Naive thymus-derived CD8-positive, alpha-beta T cell (primary cell): ENCODE measurements around the gene PSMB5. TPM values are rescaled to one million over a fixed set of nuclear protein-coding genes. Genes with fewer than 3 reads are reported as not detected.

Experiments
- ATAC-seq, 2 donors: fragments of 150-1000 bp; cut with Tn5 transposase in 1 of 2; sonication (Bioruptor Pico), chemical (Tn5 transposase) in 1 of 2; 1 replicate in 1 of 2; 2 replicates in 1 of 2; pipeline ENCODE4 v1.10.0; 2021; ENCODE audit warnings: mild to moderate bottlenecking in 2 of 2, moderate library complexity in 2 of 2
- POLR2A ChIA-PET: fragments of 350-600 bp; sonication (Branson Sonifier 250); formaldehyde crosslinking; loops from one replicate; lab custom pipeline; 2021; ENCODE audit warnings: antibody characterized with exemption; lab: Charles Lee
- DNase-seq, 10 donors: peaks; one replicate each; pipeline versions ENCODE4 v3.0.0 to v3.0.0-alpha.2; 2020 to 2022
- H3K27ac Mint-ChIP-seq, 10 donors: one replicate each; pipeline ENCODE4 v1.8.0; 2020 to 2022; ENCODE audit warnings: mild to moderate bottlenecking in 10 of 10, mixed read lengths in 10 of 10, moderate library complexity in 4 of 10, inconsistent platforms in 1 of 10
- H3K27me3 Mint-ChIP-seq, 5 donors: one replicate each; pipeline ENCODE4 v1.8.0; 2021 to 2022; ENCODE audit warnings: mixed read lengths in 5 of 5
- H3K36me3 Mint-ChIP-seq, 3 donors: one replicate each; pipeline ENCODE4 v1.8.0; 2020 to 2022; ENCODE audit warnings: mixed read lengths in 3 of 3, mild to moderate bottlenecking in 2 of 3, inconsistent platforms in 1 of 3
- H3K4me1 Mint-ChIP-seq, 4 donors: one replicate each; pipeline ENCODE4 v1.8.0; 2021 to 2022; ENCODE audit warnings: mixed read lengths in 4 of 4
- H3K4me3 Mint-ChIP-seq, 10 donors: one replicate each; pipeline ENCODE4 v1.8.0; 2020 to 2022; ENCODE audit warnings: mild to moderate bottlenecking in 10 of 10, mixed read lengths in 10 of 10, moderate library complexity in 6 of 10, inconsistent platforms in 1 of 10
- H3K9me3 Mint-ChIP-seq, 9 donors: one replicate each; pipeline ENCODE4 v1.8.0; 2020 to 2022; ENCODE audit warnings: mixed read lengths in 9 of 9, mild to moderate bottlenecking in 3 of 9, inconsistent platforms in 1 of 9, moderate library complexity in 1 of 9
- polyA plus RNA-seq, 3 donors: library from polyadenylated mRNA; unstranded; fragments of 300-500 nt; fragmentation: Illumina TruSeq; gene quantifications; one replicate each; pipeline ENCODE4 v1.2.3, GENCODE V29; 2021
- total RNA-seq, 8 experiments: library from RNA in 2 of 8; stranded (reverse) in 2 of 8; gene quantifications; one replicate each; pipeline ENCODE4 v1.2.3 and lab custom pipeline; 2021 to 2026

The PSMB5 gene
- total and polyA plus RNA-seq, 5 experiments from 2014 or later: 30.2 to 49.7 (median 35.8) TPM

- H3K4me1 Mint-ChIP-seq: peaks cover 0 to 3% (median under 1%) of the 10 kb centered on the region in 4 donors
- ATAC-seq (no peak), DNase-seq (no peak)
- POLR2A ChIA-PET: interaction anchor here (0.5 to 2.9 kb wide), 7 partner anchors 11 to 62 kb away, joined by 3 to 25 read pairs (median 7); no protein-coding TSS in a partner anchor
- no peaks in the 10 kb centered on the region for H3K27me3 Mint-ChIP-seq
- H3K4me3 Mint-ChIP-seq: no peak overlapping the region
- H3K9me3 Mint-ChIP-seq: no peaks in the 10 kb centered on the region
- H3K36me3 Mint-ChIP-seq: peaks cover 0 to 11% (median 0%) of the 10 kb centered on the region in 3 donors
- H3K27ac Mint-ChIP-seq: no peak overlapping the region
Measured at GRCh38 chr14:22995889-22996625, 38.6 kb downstream of the PSMB5 start.

- DNase-seq (peak in 5 of 10 donors; percentile 37 to 70 (median 55)), ATAC-seq (peak; percentile 88 to 96)
- Mint-ChIP-seq H3K4me1 (peaks cover 0 to 3% (median under 1%) of the 10 kb centered on the region in 4 donors), H3K4me3 (no peak overlapping the region), H3K27me3 (no peaks in the 10 kb centered on the region), H3K36me3 (peaks cover 0 to 21% (median 2%) of the 10 kb centered on the region in 3 donors), H3K27ac (peak overlapping the region in 1 of 10 donors; percentile 9), H3K9me3 (no peaks in the 10 kb centered on the region)
- POLR2A ChIA-PET: interaction anchor here (0.6 to 2.9 kb wide), 10 partner anchors 10 to 1108 kb away, joined by 3 to 25 read pairs (median 6); partner anchors contain the start of gene ACIN1
Measured at GRCh38 chr14:22994762-22995275, 39.9 kb downstream of the PSMB5 start.

DNA sequence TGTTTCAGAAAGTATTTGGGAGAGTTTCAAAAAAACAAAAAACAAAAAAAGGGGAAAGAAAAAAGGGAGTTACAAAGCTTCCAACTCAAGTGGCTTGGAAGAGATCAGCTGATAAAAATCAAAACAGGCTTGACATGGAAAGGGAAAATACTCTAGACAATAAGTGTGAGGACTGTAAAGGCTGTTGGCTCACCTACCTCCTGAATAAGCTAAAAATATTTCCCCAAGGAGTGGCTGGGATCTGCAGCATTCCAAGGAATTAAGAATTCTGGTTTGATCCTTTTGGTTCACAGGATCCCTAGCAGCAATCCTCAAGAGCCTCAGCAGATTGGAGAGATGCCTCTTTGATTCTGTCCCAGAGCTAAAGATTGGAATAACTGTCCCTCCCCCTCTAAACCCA is 41.2 kb downstream of the PSMB5 start:
- Mint-ChIP-seq H3K27ac (no peak overlapping the region), H3K36me3 (peaks cover 0 to 34% (median 8%) of the 10 kb centered on the region in 3 donors)
- ATAC-seq: no peak

DNA sequence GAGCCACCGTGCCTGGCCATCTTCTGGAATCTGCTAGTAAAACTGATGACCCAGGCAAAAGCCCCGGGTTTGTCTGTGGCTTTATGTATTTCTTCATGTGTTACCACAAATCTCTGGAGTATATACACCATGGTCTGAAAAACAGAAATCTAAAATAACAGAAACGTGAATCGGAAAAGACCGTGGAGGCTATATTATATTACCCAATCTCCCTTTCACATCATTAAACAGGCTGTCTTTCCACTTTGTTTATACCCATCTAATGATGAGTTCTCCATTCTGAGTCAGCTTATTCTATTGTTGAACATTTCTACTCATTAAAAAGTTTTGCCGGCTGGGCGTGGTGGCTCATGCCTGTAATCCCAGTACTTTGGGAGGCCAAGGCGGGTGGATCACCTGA is 42.8 kb downstream of the PSMB5 start:
- Mint-ChIP-seq H3K9me3 (no peaks in the 10 kb centered on the region), H3K36me3 (peaks cover 0 to 39% (median 8%) of the 10 kb centered on the region in 3 donors), H3K27me3 (no peaks in the 10 kb centered on the region), H3K4me3 (no peak overlapping the region), H3K27ac (no peak overlapping the region), H3K4me1 (peaks cover 0 to 3% (median under 1%) of the 10 kb centered on the region in 4 donors)
- no peak for ATAC-seq
- DNase-seq: no peak
- POLR2A ChIA-PET: interaction anchor here (0.6 kb wide), 1 partner anchor 49 kb away, joined by 4 read pairs; no protein-coding TSS in a partner anchor

More for the DNA sequence above, 41.2 kb downstream of the PSMB5 start:
- POLR2A ChIA-PET: interaction anchor here (1.3 kb wide), 1 partner anchor 65 kb away, joined by 5 read pairs; the partner anchor contains the start of gene CDH24
- no peak for DNase-seq
- Mint-ChIP-seq H3K9me3 (no peaks in the 10 kb centered on the region), H3K4me1 (peaks cover 0 to 3% (median under 1%) of the 10 kb centered on the region in 4 donors), H3K27me3 (no peaks in the 10 kb centered on the region), H3K4me3 (no peak overlapping the region)

GRCh38 chr14:22987291-22987690 is 47.4 kb downstream of the PSMB5 start:
- Mint-ChIP-seq H3K27me3 (no peaks in the 10 kb centered on the region), H3K4me1 (peaks cover 0 to 2% (median 0%) of the 10 kb centered on the region in 4 donors), H3K4me3 (no peak overlapping the region), H3K9me3 (no peaks in the 10 kb centered on the region), H3K27ac (no peak overlapping the region), H3K36me3 (peaks cover 0 to 35% (median 8%) of the 10 kb centered on the region in 3 donors)
- POLR2A ChIA-PET: interaction anchor here (1.4 to 2.9 kb wide), 3 partner anchors 71 to 417 kb away, joined by 5 to 44 read pairs (median 5); partner anchors contain the start of gene CDH24
- DNase-seq (no peak), ATAC-seq (no peak)

GRCh38 chr14:22986508-22987054 is 48.1 kb downstream of the PSMB5 start:
- POLR2A ChIA-PET: interaction anchor here (0.7 to 2.9 kb wide), 9 partner anchors 14 to 416 kb away, joined by 3 to 44 read pairs (median 5); partner anchors contain the start of genes CDH24, HAUS4 and PSMB5
- ATAC-seq (peak; percentile 59 to 69), DNase-seq (peak; percentile 73 to 93 (median 84))
- peaks cover 0 to 2% (median 0%) of the 10 kb centered on the region in 4 donors for H3K4me1 Mint-ChIP-seq
- no peak overlapping the region for H3K4me3 Mint-ChIP-seq
- no peaks in the 10 kb centered on the region for H3K9me3 Mint-ChIP-seq
- H3K36me3 Mint-ChIP-seq: peaks cover 0 to 31% (median 8%) of the 10 kb centered on the region in 3 donors
- no peaks in the 10 kb centered on the region for H3K27me3 Mint-ChIP-seq
- H3K27ac Mint-ChIP-seq: peak overlapping the region in 1 of 10 donors; percentile 25

DNA sequence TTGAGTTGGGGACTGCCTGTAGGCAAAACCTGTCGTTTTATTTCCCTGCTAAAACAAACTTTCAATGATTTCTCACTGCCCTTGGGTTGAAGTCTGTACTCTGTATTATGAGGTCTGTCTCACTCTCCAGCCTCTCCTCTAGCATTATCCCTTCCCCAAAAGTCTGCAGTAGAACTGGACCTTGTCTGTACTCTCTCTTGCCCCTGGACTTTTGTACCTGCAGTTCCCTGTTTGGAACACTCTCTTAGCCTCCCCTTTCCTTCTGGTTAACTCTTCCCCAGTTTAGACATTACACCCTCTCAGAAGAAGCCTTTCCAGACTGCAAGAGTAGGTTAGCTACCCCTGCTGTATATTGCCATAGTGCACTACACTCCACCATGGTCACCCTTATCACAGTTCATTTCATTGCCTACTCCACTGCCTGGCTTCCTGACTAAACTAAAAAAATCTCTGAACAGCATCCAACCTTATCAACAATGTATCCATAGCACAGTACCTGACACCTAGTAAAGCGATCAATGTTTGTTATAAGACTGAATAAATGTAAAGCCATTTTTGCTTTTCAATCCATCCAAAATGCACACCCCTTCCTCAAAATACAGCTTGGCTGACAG is 48.7 kb downstream of the PSMB5 start:
- POLR2A ChIA-PET: interaction anchor here (0.7 to 2.9 kb wide), 9 partner anchors 13 to 415 kb away, joined by 3 to 44 read pairs (median 5); partner anchors contain the start of genes CDH24, HAUS4 and PSMB5

GRCh38 chr14:22984959-22985658 is 49.6 kb downstream of the PSMB5 start:
- peaks cover 0 to 20% (median 7%) of the 10 kb centered on the region in 3 donors for H3K36me3 Mint-ChIP-seq
- DNase-seq (no peak), ATAC-seq (no peak)
- H3K27ac Mint-ChIP-seq: no peak overlapping the region
- H3K27me3 Mint-ChIP-seq: peaks cover 0 to under 1% (median 0%) of the 10 kb centered on the region in 5 donors
- H3K4me1 Mint-ChIP-seq: peaks cover under 1 to 7% (median 4%) of the 10 kb centered on the region in 4 donors
- no peaks in the 10 kb centered on the region for H3K9me3 Mint-ChIP-seq
- H3K4me3 Mint-ChIP-seq: no peak overlapping the region
- POLR2A ChIA-PET: interaction anchor here (1.0 to 2.9 kb wide), 4 partner anchors 10 to 84 kb away, joined by 3 to 44 read pairs (median 8); partner anchors contain the start of gene CDH24

More for the DNA sequence above, 48.7 kb downstream of the PSMB5 start:
- Mint-ChIP-seq H3K27ac (no peak overlapping the region), H3K27me3 (no peaks in the 10 kb centered on the region), H3K9me3 (no peaks in the 10 kb centered on the region), H3K4me3 (no peak overlapping the region), H3K4me1 (peaks cover 0 to 2% (median under 1%) of the 10 kb centered on the region in 4 donors), H3K36me3 (peaks cover 0 to 27% (median 8%) of the 10 kb centered on the region in 3 donors)
- ATAC-seq: no peak
- DNase-seq: no peak

- Mint-ChIP-seq H3K36me3 (peaks cover 0 to 3% (median 0%) of the 10 kb centered on the region in 3 donors), H3K27ac (peak within 1 kb of the TSS in 1 of 10 donors; percentile 18)
- POLR2A ChIA-PET: interaction anchor here (0.8 to 3.3 kb wide), 9 partner anchors 8 to 426 kb away, joined by 3 to 17 read pairs (median 5); partner anchors contain the start of genes CDH24, HAUS4 and PRMT5
Measured at GRCh38 chr14:22982477-22983245, 52.0 kb downstream of the PSMB5 start, which contains the start of gene AJUBA. TSS of gene AJUBA (minus strand) at chr14:22982551. CDS start at chr14:22982266, 285 bp downstream.

GRCh38 chr14:22981876-22982476 is 52.7 kb downstream of the PSMB5 start:
- peak overlapping the region in 1 of 10 donors; percentile 18 for H3K27ac Mint-ChIP-seq
- no peaks in the 10 kb centered on the region for H3K36me3 Mint-ChIP-seq
- POLR2A ChIA-PET: interaction anchor here (0.6 to 3.3 kb wide), 10 partner anchors 7 to 410 kb away, joined by 3 to 17 read pairs (median 6); partner anchors contain the start of genes CDH24, HAUS4 and PRMT5
- DNase-seq: peak in 3 of 10 donors; percentile 12 to 18 (median 13)
- H3K4me1 Mint-ChIP-seq: peaks cover 3 to 9% (median 7%) of the 10 kb centered on the region in 4 donors
- ATAC-seq: peak in 1 of 2 donors; percentile 15
- H3K27me3 Mint-ChIP-seq: peaks cover 0 to 6% (median 0%) of the 10 kb centered on the region in 5 donors
- peak overlapping the region in 5 of 10 donors; percentile 67 to 81 (median 76) for H3K4me3 Mint-ChIP-seq
- H3K9me3 Mint-ChIP-seq: no peaks in the 10 kb centered on the region

More at GRCh38 chr14:22982477-22983245, 52.0 kb downstream of the PSMB5 start, which contains the start of gene AJUBA:
- ATAC-seq: peak; percentile 54 to 70
- Mint-ChIP-seq H3K4me3 (peak within 1 kb of the TSS in 6 of 10 donors; percentile 67 to 81 (median 76)), H3K9me3 (no peaks in the 10 kb centered on the region), H3K4me1 (peaks cover 3 to 9% (median 7%) of the 10 kb centered on the region in 4 donors), H3K27me3 (peaks cover 0 to 6% (median 0%) of the 10 kb centered on the region in 5 donors)
- peak; percentile 51 to 83 (median 62) for DNase-seq
